ENCODE results near the gene KRTAP10-12.
"Not testable (repeated sequence)": the region's sequence is repeated elsewhere in the genome, so short reads cannot be mapped to it uniquely, and the experiment has no call there.

KRTAP10-12 gene

GRCh38 chr21:44657635-44658540 is 39.1 kb upstream of the KRTAP10-12 start, which contains the start of gene KRTAP12-3:
KRTAP12-3 (plus strand) TSS chr21:44657932; CDS start chr21:44657980, 48 bp downstream.
- DNase-seq (ENCODE audit: insufficient read length): no peak
- FAIRE-seq: no peak
- no peak for TF ChIP-seq POLR2AphosphoS5 (IDR thresholded peaks at IDR 0.05; ENCODE audit: low read depth, low read length)
- TF ChIP-seq POLR2A (IDR thresholded peaks at IDR 0.05; ENCODE audit: low read depth, low read length): no peak
- no peak for TF ChIP-seq TAF1 (IDR thresholded peaks at IDR 0.05; ENCODE audit: borderline replicate concordance, low read depth, low read length)

GRCh38 chr21:44658541-44658910 is 38.4 kb upstream of the KRTAP10-12 start:
- TF ChIP-seq POLR2AphosphoS5 (IDR thresholded peaks at IDR 0.05; ENCODE audit: low read depth, low read length) (no peak), TAF1 (IDR thresholded peaks at IDR 0.05; ENCODE audit: borderline replicate concordance, low read depth, low read length) (no peak), POLR2A (IDR thresholded peaks at IDR 0.05; ENCODE audit: low read depth, low read length) (no peak)
- DNase-seq (ENCODE audit: insufficient read length) (no peak), FAIRE-seq (no peak)

GRCh38 chr21:44658913-44659595 is 37.9 kb upstream of the KRTAP10-12 start:
- DNase-seq (ENCODE audit: insufficient read length) (no peak), FAIRE-seq (no peak)
- no peak for TF ChIP-seq POLR2AphosphoS5 (IDR thresholded peaks at IDR 0.05; ENCODE audit: low read depth, low read length)
- TF ChIP-seq POLR2A (IDR thresholded peaks at IDR 0.05; ENCODE audit: low read depth, low read length): no peak
- no peak for TF ChIP-seq TAF1 (IDR thresholded peaks at IDR 0.05; ENCODE audit: borderline replicate concordance, low read depth, low read length)

GRCh38 chr21:44661567-44661966 is 35.4 kb upstream of the KRTAP10-12 start:
- FAIRE-seq; DNase-seq (ENCODE audit: insufficient read length): not testable (repeated sequence)

- FAIRE-seq (no peak), DNase-seq (ENCODE audit: insufficient read length) (no peak)
- TF ChIP-seq TAF1 (IDR thresholded peaks at IDR 0.05; ENCODE audit: borderline replicate concordance, low read depth, low read length) (no peak), POLR2AphosphoS5 (IDR thresholded peaks at IDR 0.05; ENCODE audit: low read depth, low read length) (no peak), POLR2A (IDR thresholded peaks at IDR 0.05; ENCODE audit: low read depth, low read length) (no peak)
Measured at GRCh38 chr21:44664691-44665090, 32.3 kb upstream of the KRTAP10-12 start.

GRCh38 chr21:44666401-44667320 is 30.3 kb upstream of the KRTAP10-12 start, which contains the start of gene KRTAP12-2:
KRTAP12-2 (minus strand) TSS chr21:44666927; CDS start chr21:44666886, 41 bp downstream.
- FAIRE-seq: no peak
- TF ChIP-seq TAF1 (IDR thresholded peaks at IDR 0.05; ENCODE audit: borderline replicate concordance, low read depth, low read length) (no peak), POLR2AphosphoS5 (IDR thresholded peaks at IDR 0.05; ENCODE audit: low read depth, low read length) (no peak), POLR2A (IDR thresholded peaks at IDR 0.05; ENCODE audit: low read depth, low read length) (no peak)
- DNase-seq (ENCODE audit: insufficient read length): no peak

GRCh38 chr21:44667612-44668011 is 29.4 kb upstream of the KRTAP10-12 start:
- TF ChIP-seq POLR2AphosphoS5 (IDR thresholded peaks at IDR 0.05; ENCODE audit: low read depth, low read length) (no peak), POLR2A (IDR thresholded peaks at IDR 0.05; ENCODE audit: low read depth, low read length) (no peak), TAF1 (IDR thresholded peaks at IDR 0.05; ENCODE audit: borderline replicate concordance, low read depth, low read length) (no peak)
- DNase-seq (ENCODE audit: insufficient read length) (no peak), FAIRE-seq (no peak)

GRCh38 chr21:44670642-44671432 is 26.1 kb upstream of the KRTAP10-12 start:
- no peak for DNase-seq (ENCODE audit: insufficient read length)
- FAIRE-seq: no peak
- no peak for TF ChIP-seq TAF1 (IDR thresholded peaks at IDR 0.05; ENCODE audit: borderline replicate concordance, low read depth, low read length)
- no peak for TF ChIP-seq POLR2A (IDR thresholded peaks at IDR 0.05; ENCODE audit: low read depth, low read length)
- no peak for TF ChIP-seq POLR2AphosphoS5 (IDR thresholded peaks at IDR 0.05; ENCODE audit: low read depth, low read length)

- DNase-seq (ENCODE audit: insufficient read length) (no peak), FAIRE-seq (no peak)
- no peak for TF ChIP-seq TAF1 (IDR thresholded peaks at IDR 0.05; ENCODE audit: borderline replicate concordance, low read depth, low read length)
- no peak for TF ChIP-seq POLR2A (IDR thresholded peaks at IDR 0.05; ENCODE audit: low read depth, low read length)
- TF ChIP-seq POLR2AphosphoS5 (IDR thresholded peaks at IDR 0.05; ENCODE audit: low read depth, low read length): no peak
Measured at GRCh38 chr21:44671911-44672310, 25.1 kb upstream of the KRTAP10-12 start.

- DNase-seq (ENCODE audit: insufficient read length) (no peak), FAIRE-seq (no peak)
- no peak for TF ChIP-seq POLR2AphosphoS5 (IDR thresholded peaks at IDR 0.05; ENCODE audit: low read depth, low read length)
Measured at GRCh38 chr21:44677881-44678280, 19.1 kb upstream of the KRTAP10-12 start.

Measured in GM12892 (cell line).